Activated CD4-positive, alpha-beta memory T cell treated with anti-CD3 and anti-CD28 coated beads for 36 hours (primary cell): ENCODE measurements around the gene DLG2. TPM values are rescaled to one million over a fixed set of nuclear protein-coding genes. Genes with fewer than 3 reads are reported as not detected.

Experiments used
- CTCF ChIA-PET: fragments of 350-600 bp; sonication (Branson Sonifier 250); formaldehyde crosslinking; loops from one replicate; lab custom pipeline; 2021; ENCODE audit warnings: antibody characterized with exemption, inconsistent platforms; lab: Charles Lee
- POLR2A ChIA-PET: fragments of 350-600 bp; sonication (Branson Sonifier 250); formaldehyde crosslinking; loops from one replicate; lab custom pipeline; 2021; ENCODE audit warnings: antibody characterized with exemption; lab: Charles Lee
- DNase-seq: peaks from one replicate; pipeline ENCODE4 v3.0.0-alpha.2; 2020
- H3K27ac Mint-ChIP-seq: one replicate; pipeline ENCODE4 v1.8.0; 2021; ENCODE audit warnings: mixed read lengths
- H3K27me3 Mint-ChIP-seq: one replicate; pipeline ENCODE4 v1.8.0; 2021; ENCODE audit warnings: mixed read lengths
- H3K36me3 Mint-ChIP-seq: one replicate; pipeline ENCODE4 v1.8.0; 2021; ENCODE audit warnings: mixed read lengths
- H3K4me1 Mint-ChIP-seq: one replicate; pipeline ENCODE4 v1.8.0; 2021; ENCODE audit warnings: low read depth, mixed read lengths
- H3K4me3 Mint-ChIP-seq: one replicate; pipeline ENCODE4 v1.8.0; 2021; ENCODE audit warnings: mild to moderate bottlenecking, mixed read lengths
- H3K9me3 Mint-ChIP-seq: one replicate; pipeline ENCODE4 v1.8.0; 2021; ENCODE audit warnings: mixed read lengths
- intact Hi-C: fragments of 100-400 bp; cut with micrococcal nuclease; formaldehyde crosslinking; loops from one replicate; pipeline ENCODE4 v1.15.1; 2023
- total RNA-seq, 2 experiments: library from RNA; stranded (reverse); gene quantifications; one replicate each; pipeline ENCODE4 v1.2.3, GENCODE V29; 2021

DLG2 gene
- total RNA-seq, 2 experiments from 2014 or later = 1.7 to 2.1 TPM

DNA sequence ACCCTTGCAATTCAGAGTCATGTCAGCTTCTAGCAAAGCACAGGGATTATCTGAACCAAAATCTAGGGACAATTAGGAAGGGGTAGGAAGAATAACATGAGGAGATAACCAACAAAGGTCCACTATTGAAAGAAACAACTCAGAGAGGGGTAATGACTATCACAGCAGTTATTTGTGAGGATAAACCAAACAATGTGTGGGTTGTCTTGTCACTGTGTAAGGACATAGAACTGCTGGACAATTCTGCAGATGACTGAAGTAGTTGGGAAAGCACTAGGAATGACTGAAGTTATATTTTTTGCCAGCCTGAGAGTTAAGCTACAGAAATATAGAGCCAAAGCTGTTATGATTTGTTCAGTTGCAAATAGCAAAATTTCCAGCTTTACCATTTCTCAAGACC is 1482.6 kb downstream of the DLG2 start:
- Mint-ChIP-seq H3K27ac (no peak overlapping the region), H3K4me1 (no peaks in the 10 kb centered on the region), H3K4me3 (no peak overlapping the region), H3K9me3 (peaks cover 12% of the 10 kb centered on the region), H3K36me3 (no peaks in the 10 kb centered on the region), H3K27me3 (no peaks in the 10 kb centered on the region)
- intact Hi-C loops = no loop called here
- ChIA-PET CTCF (no interaction called here), POLR2A (no interaction called here)
- no peak for DNase-seq

DNA sequence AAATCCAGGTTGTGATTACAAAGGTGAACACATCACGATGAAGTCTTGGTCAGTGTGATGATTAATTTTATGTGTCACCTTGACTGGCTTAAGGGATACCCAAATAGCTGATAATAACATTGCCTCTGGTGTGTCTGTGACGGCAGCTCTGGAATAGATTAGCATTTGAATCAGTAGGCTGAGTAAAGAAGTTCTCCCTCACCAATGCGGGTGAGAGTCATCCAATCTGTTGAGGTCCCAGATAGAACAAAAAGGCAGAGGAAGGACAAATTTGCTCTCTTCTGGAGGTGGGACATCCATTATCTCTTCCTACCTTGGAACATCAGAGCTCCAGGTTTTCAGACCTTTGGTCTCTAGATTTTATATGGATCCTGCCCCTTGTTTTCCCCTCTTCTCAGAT is 1484.7 kb downstream of the DLG2 start:
- Mint-ChIP-seq H3K9me3 (peaks cover 7% of the 10 kb centered on the region), H3K27me3 (no peaks in the 10 kb centered on the region), H3K4me1 (no peaks in the 10 kb centered on the region), H3K4me3 (no peak overlapping the region), H3K27ac (no peak overlapping the region), H3K36me3 (no peaks in the 10 kb centered on the region)
- POLR2A ChIA-PET = no interaction called here
- intact Hi-C loops = no loop called here
- DNase-seq = no peak
- CTCF ChIA-PET = no interaction called here

DNA sequence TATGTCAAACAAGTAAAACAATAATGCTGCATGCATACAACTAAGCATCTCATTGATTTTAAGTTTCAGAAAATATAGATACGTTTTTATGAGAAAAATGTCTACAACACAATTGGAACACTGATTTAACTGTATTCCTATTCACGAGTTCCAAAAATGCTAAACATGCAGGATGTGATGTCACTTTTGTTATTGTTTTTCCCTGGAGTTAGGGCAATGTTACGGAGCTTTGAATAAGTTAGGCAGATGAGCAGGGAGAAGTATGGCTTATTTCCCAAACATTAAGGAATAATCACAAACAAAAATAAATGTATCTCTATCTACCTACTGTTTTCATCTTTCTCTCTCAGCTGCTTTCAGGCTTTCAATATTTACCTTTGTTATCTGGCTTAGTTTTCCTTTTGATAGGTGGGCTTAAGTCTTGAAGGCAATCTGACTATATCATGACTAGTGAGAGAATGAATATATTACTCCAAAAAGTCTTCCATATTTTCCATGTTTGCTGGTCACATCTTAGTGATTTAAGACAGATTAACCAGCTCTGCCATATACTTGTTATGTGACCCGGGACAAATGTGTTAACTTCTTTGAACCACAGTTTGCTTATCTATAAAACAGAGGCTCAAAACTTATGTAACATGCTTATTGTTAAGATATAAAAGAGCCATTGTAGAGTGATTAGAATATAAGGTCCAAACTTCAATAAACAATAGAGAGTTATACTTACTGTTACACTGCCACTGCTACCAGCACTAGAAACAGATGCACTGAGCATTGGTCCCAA is 1486.6 kb downstream of the DLG2 start:
- CTCF ChIA-PET = no interaction called here
- intact Hi-C loops = no loop called here
- no peaks in the 10 kb centered on the region for H3K27me3 Mint-ChIP-seq

DNA sequence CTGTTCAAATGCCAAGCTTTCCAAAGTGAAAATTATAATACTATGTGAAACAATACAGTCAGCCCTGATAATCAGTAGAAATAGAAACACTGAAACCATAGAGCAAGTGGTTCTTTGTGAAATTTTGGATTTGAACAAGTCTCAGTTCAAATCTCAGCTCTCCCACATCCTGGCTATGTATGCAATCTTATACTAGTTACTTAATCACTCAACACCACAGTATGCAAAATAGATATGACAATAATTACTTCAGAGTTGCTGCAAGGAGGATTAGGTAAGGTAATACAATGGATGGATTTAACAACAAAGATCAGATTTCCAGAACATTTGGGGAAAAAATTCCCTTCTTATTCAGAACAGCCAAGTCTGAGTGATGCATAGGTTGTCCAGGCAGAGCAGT is 1489.2 kb downstream of the DLG2 start:
- intact Hi-C loops = no loop called here
- H3K4me1 Mint-ChIP-seq = no peaks in the 10 kb centered on the region
- no peak overlapping the region for H3K27ac Mint-ChIP-seq
- ChIA-PET POLR2A (no interaction called here), CTCF (no interaction called here)
- no peak overlapping the region for H3K4me3 Mint-ChIP-seq
- peaks cover 12% of the 10 kb centered on the region for H3K9me3 Mint-ChIP-seq
- DNase-seq = no peak
- H3K36me3 Mint-ChIP-seq = no peaks in the 10 kb centered on the region
- H3K27me3 Mint-ChIP-seq = no peaks in the 10 kb centered on the region

More for the DNA sequence above, 1486.6 kb downstream of the DLG2 start:
- Mint-ChIP-seq H3K9me3 (peaks cover 10% of the 10 kb centered on the region), H3K4me3 (no peak overlapping the region), H3K36me3 (no peaks in the 10 kb centered on the region), H3K4me1 (no peaks in the 10 kb centered on the region), H3K27ac (no peak overlapping the region)
- DNase-seq = no peak
- POLR2A ChIA-PET = no interaction called here

DNA sequence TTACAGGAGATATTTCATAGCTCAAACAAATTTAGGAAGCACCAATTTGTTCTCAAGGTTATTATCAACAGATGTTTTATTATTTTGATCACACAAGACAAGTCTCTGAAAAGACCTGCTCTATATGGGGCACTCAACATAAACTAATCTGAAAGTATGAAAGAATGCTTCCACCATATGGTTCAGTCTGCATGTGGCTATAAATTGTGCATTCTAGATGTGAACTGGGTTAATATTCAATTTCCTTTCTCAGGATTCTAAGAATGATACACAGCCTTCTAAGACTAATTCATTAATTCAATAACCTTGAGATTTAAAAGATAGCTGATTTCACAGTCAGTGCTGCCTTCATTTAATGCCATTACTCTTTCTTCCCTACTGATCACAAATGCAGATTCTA is 1489.6 kb downstream of the DLG2 start:
- CTCF ChIA-PET = no interaction called here

DNA sequence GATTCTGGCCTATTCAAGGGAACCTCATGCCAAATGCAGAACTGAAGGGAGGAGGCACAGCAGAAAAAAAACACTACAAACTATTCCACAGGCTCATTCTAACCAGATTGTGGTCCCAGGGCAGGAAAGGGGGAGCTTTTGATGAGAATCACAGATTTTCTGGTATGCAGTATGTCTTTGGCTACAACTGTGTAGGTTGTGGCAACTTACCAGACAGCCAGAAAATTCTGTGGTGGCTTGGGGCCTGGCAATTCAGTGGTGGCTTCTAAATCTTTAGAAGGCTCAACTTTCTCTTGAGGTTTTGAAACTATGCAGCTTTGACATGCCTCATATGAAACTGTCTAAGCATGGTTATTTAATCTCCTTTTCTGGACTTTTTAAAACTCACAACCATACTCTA is 1490.2 kb downstream of the DLG2 start:
- intact Hi-C loops = no loop called here
- H3K9me3 Mint-ChIP-seq = peaks cover 13% of the 10 kb centered on the region
- no peak overlapping the region for H3K4me3 Mint-ChIP-seq
- DNase-seq = no peak
- H3K27me3 Mint-ChIP-seq = no peaks in the 10 kb centered on the region
- ChIA-PET POLR2A (no interaction called here), CTCF (no interaction called here)
- H3K4me1 Mint-ChIP-seq = no peaks in the 10 kb centered on the region
- H3K27ac Mint-ChIP-seq = no peak overlapping the region
- no peaks in the 10 kb centered on the region for H3K36me3 Mint-ChIP-seq

More for the DNA sequence above, 1489.6 kb downstream of the DLG2 start:
- Mint-ChIP-seq H3K27ac (no peak overlapping the region), H3K36me3 (no peaks in the 10 kb centered on the region), H3K9me3 (peaks cover 12% of the 10 kb centered on the region), H3K4me1 (no peaks in the 10 kb centered on the region), H3K27me3 (no peaks in the 10 kb centered on the region), H3K4me3 (no peak overlapping the region)
- POLR2A ChIA-PET = no interaction called here
- no peak for DNase-seq
- intact Hi-C loops = no loop called here

DNA sequence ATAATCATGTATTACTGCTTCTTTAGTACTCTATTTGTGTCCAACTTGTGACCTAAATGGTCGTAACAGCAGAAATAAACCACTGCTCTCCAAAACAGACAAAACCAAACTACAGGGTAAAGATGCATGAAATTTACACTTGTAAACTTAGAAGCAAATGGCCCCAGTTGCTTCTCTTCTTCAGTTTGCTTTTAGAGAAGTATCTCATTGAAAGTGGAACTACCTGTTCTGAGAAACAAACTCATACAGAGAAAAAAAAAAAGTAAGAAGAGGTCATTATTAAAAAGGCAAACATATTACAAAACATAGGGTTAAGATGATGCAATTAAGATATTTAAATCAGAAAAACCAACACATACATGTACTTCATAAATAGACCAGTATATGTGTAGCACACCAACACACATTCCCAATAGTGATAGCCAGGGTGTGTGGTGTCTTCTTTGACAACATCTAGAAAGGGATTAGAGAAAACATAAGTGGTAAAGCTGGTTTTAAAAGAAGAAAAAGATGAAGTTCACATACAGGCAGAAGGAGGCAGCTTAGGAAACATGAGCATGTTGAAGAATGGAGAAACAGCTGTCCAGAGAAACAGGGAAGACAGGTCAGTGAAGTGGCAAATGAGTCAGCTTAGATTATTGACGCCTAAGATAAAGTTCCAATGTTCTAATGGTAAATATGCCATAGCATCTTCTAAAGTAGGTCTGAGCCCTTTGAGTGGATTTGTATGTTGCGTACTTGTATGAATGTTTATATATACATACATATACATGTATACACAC is 1496.3 kb downstream of the DLG2 start:
- CTCF ChIA-PET = no interaction called here
- H3K4me1 Mint-ChIP-seq = no peaks in the 10 kb centered on the region
- intact Hi-C loops = no loop called here
- peaks cover 12% of the 10 kb centered on the region for H3K9me3 Mint-ChIP-seq
- no peak for DNase-seq
- H3K36me3 Mint-ChIP-seq = no peaks in the 10 kb centered on the region
- H3K27ac Mint-ChIP-seq = no peak overlapping the region
- no peaks in the 10 kb centered on the region for H3K27me3 Mint-ChIP-seq
- POLR2A ChIA-PET = no interaction called here
- no peak overlapping the region for H3K4me3 Mint-ChIP-seq

DNA sequence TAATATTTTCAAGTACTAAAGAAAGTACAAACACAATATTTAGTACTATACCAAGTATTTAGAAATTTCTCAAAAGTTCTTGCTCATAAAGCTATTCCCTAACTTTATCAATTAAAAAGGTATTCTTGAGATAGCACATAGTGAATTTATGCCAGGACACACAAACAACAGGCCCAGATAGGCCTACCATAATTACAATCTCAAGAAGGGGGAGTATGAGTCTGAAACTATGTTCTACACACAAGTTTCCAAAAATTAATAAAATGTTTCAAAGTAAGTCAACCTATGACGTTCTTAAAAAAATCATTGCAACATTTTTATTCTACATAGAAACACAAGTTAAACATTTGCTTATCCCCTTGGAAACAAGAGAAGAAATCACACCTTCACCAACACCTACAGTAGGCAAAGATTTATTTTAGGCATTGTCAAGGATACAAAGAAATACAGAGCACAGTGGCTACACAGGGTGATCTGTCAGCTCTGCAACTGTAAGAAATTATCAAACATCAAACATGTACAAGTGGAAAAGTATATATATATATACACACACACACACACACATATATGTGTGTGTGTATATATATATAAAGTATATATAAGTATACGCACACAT is 1497.1 kb downstream of the DLG2 start:
- Mint-ChIP-seq H3K36me3 (no peaks in the 10 kb centered on the region), H3K4me3 (no peak overlapping the region), H3K27me3 (no peaks in the 10 kb centered on the region), H3K27ac (no peak overlapping the region), H3K4me1 (no peaks in the 10 kb centered on the region), H3K9me3 (peaks cover 6% of the 10 kb centered on the region)
- ChIA-PET POLR2A (no interaction called here), CTCF (no interaction called here)
- intact Hi-C loops = no loop called here
- DNase-seq = no peak

DNA sequence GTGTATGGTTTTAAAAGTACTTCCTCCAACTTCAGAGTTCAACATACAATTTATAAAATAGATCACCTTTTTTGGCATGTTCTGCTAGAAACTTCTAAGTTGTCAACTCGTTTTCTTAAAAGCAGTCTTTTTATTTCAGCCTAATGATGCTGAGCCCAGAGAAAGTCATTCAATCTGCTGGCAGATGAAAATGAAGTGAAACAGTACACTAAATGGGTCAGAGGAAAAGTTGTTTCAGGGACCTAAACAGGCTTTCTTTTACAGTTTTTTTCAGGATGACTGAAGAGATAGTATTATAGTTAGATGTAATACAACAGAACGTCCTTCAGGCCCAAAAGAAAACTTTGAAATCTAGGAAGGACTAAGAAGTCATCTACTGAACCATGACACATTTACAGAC is 1498.3 kb downstream of the DLG2 start:
- H3K36me3 Mint-ChIP-seq = no peaks in the 10 kb centered on the region
- peaks cover 6% of the 10 kb centered on the region for H3K9me3 Mint-ChIP-seq
- intact Hi-C loops = no loop called here

DNA sequence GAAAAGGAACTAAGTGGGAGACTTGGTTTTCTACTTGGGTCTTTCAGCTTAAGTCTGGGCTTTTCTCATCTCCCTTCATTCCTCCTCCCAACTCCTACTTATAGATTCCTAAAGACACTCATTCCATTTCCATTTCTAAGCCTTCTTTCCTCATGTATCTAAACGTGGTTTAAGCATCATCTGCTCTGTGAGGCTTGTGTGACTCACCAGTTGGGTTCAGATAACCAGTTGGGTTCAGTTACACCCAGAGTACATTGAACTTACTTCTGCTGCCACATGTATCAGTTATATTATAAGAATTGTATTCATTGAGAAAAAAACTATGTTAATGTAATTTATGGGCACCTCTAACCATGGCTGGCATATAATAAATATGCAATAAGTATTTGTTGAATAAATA is 1509.8 kb downstream of the DLG2 start:
- DNase-seq = no peak
- H3K4me3 Mint-ChIP-seq = no peak overlapping the region
- H3K4me1 Mint-ChIP-seq = no peaks in the 10 kb centered on the region
- intact Hi-C loops = no loop called here
- CTCF ChIA-PET = no interaction called here
- H3K27ac Mint-ChIP-seq = no peak overlapping the region
- no peaks in the 10 kb centered on the region for H3K36me3 Mint-ChIP-seq
- peaks cover 13% of the 10 kb centered on the region for H3K9me3 Mint-ChIP-seq
- no peaks in the 10 kb centered on the region for H3K27me3 Mint-ChIP-seq
- POLR2A ChIA-PET = no interaction called here

More for the DNA sequence above, 1498.3 kb downstream of the DLG2 start:
- Mint-ChIP-seq H3K4me3 (no peak overlapping the region), H3K27ac (no peak overlapping the region), H3K4me1 (no peaks in the 10 kb centered on the region), H3K27me3 (no peaks in the 10 kb centered on the region)
- no peak for DNase-seq
- ChIA-PET CTCF (no interaction called here), POLR2A (no interaction called here)

DNA sequence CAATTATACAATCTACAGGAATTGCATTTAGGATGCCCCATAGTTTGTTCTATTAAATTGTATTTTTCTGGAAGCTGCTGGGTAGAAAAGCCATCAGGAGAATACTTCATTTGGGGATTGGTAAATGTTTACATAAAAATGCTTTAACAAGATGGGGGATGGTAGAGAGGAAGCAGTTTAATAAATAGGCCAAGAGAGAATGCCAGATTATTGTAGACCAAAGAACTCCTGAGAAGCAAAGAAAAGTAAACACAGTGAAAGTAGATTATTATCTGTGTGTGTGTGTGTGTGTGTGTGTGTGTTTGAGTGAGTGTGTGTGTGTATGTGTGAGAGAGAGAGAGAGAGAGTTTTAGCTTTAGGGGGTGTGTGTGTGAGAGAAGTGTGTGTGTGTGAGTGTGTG is 1520.6 kb downstream of the DLG2 start:
- Mint-ChIP-seq H3K4me3 (no peak overlapping the region), H3K36me3 (no peaks in the 10 kb centered on the region), H3K4me1 (no peaks in the 10 kb centered on the region), H3K9me3 (peaks cover 2% of the 10 kb centered on the region), H3K27ac (no peak overlapping the region), H3K27me3 (no peaks in the 10 kb centered on the region)
- CTCF ChIA-PET = no interaction called here
- POLR2A ChIA-PET = no interaction called here
- DNase-seq = no peak
- intact Hi-C loops = no loop called here

DNA sequence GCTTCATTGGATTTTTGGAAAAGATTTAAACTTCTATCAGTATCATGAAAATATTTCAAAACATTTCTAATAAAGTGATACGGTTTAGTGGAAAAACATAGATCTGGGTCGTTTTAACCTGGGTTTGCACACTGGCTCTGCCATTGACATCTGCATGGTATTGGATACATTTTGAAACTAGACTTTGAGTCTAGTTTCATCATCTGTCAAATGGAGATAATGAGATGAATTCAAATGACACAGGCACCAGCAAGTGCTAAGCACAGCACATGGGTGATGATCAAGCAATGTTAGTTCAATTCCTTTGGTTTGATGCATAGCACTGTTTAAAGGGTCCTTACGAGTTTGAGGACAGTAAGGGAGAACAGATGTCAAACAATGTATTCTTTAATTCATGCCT is 1522.0 kb downstream of the DLG2 start:
- Mint-ChIP-seq H3K36me3 (no peaks in the 10 kb centered on the region), H3K9me3 (peaks cover 5% of the 10 kb centered on the region), H3K4me3 (no peak overlapping the region), H3K27ac (no peak overlapping the region), H3K27me3 (no peaks in the 10 kb centered on the region), H3K4me1 (no peaks in the 10 kb centered on the region)
- no peak for DNase-seq
- CTCF ChIA-PET = no interaction called here
- intact Hi-C loops = no loop called here
- POLR2A ChIA-PET = no interaction called here
